WERI-Rb-1 (cell line): ENCODE data around the gene CTSD.

Experiments
- DNase-seq: peaks from one replicate; pipeline ENCODE4 v3.0.0-alpha.2; 2020
- H3K27ac ChIP-seq: fragments of 250-450 bp; sonication (Bioruptor Pico); 2 replicates; pipeline ENCODE4 v1.5.1; 2020; ENCODE audit warnings: mild to moderate bottlenecking, moderate library complexity
- H3K27me3 ChIP-seq: fragments of 250-450 bp; sonication (Bioruptor Pico); 2 replicates; pipeline ENCODE4 v1.5.1; 2021; ENCODE audit warnings: mild to moderate bottlenecking, low read depth, moderate library complexity; ENCODE audit not compliant: insufficient read depth, severe bottlenecking
- H3K36me3 ChIP-seq: fragments of 250-450 bp; sonication (Bioruptor Pico); 2 replicates; pipeline ENCODE4 v1.5.1; 2020; ENCODE audit warnings: mild to moderate bottlenecking, moderate library complexity
- H3K4me3 ChIP-seq: 2 replicates; pipeline ENCODE4 v1.5.1; 2011; ENCODE audit warnings: low read depth, mild to moderate bottlenecking, control low read depth, low read length
- H3K9me3 ChIP-seq: fragments of 250-450 bp; sonication (Bioruptor Pico); 2 replicates; pipeline ENCODE4 v1.5.1; 2021; ENCODE audit warnings: mild to moderate bottlenecking, moderate library complexity; ENCODE audit not compliant: severe bottlenecking
- TF ChIP-seq, protein P1 (sequence below): IDR thresholded peaks from 2 replicates; pipeline ENCODE4 v1.5.1; 2011; ENCODE audit warnings: low read depth, mild to moderate bottlenecking, control low read depth, inconsistent platforms, low read length

The CTSD gene

DNA sequence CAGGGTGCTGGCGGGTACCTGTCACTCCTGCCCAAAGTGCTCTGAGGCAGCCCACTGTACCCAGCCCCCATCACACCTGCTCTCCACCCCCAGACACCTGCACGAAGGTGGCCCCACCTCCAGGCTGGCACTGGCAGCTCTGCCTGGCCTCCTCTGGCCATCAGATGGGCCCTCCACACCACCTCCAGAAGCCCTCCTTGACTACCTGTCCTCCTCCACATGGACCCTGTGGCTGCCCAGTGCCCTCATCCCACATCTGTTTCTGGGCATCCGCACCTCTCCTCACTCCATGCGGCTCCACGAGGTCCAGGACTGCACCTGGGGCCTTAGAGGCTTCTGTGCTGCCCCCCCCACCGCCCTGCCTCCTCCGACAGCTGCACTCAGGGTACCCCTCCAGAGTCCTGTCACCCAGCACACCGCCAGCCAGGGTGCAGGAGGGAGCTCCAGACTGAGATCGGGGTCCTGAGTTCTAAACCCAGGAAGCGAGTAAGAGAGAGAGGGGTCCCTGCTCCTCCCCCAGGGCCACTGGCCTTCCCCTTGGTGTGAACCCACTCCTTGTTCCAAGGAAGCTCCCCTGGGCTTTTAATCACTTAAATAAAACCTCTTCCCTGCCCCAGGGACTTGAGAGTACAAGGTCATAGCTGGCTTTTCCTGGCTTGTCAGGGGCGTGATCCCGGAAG is 1.7 kb downstream of the CTSD start:
- no peaks in the 10 kb centered on the region for H3K27me3 ChIP-seq
- H3K4me3 ChIP-seq, result no peak overlapping the region

DNA sequence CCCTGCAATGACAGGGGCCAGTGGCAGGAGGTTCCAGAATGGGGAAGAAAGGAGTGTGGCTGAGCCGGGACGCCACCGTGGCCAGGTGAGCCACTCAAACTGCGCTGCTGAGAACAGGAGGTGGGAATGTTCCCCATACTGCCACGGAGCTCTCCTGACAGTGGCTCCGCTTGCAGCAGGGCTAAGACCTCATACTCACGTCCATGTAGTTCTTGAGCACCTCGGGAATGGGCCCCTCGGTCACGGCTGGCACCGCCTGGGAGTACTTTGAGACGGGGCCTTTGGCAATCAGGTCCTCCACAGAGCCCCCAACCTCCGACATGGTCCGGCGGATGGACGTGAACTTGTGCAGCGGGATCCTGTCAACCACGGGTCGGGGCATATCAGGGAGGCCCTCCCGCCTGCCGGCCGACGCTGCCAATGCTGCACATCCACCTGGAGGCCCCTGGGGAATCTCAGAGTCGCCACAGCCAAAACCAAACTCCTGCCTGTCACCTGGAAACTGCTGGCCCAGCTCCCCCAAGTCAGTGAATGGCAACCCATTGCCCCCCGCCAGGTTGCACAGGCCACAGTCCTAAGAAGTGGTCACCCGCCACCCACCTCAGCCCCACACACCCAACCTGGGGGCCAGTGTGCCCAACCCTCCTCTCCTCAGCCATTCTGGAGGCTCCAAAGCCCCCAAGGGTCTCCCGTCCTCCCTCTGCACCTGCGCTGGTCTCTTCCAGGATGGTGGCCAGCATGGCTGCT is 2.4 kb downstream of the CTSD start:
- peaks cover 5% of the 10 kb centered on the region; the same call in 1 of the 2 replicates for H3K36me3 ChIP-seq
- H3K9me3 ChIP-seq, result no peaks in the 10 kb centered on the region
- TF ChIP-seq, protein P1, sequence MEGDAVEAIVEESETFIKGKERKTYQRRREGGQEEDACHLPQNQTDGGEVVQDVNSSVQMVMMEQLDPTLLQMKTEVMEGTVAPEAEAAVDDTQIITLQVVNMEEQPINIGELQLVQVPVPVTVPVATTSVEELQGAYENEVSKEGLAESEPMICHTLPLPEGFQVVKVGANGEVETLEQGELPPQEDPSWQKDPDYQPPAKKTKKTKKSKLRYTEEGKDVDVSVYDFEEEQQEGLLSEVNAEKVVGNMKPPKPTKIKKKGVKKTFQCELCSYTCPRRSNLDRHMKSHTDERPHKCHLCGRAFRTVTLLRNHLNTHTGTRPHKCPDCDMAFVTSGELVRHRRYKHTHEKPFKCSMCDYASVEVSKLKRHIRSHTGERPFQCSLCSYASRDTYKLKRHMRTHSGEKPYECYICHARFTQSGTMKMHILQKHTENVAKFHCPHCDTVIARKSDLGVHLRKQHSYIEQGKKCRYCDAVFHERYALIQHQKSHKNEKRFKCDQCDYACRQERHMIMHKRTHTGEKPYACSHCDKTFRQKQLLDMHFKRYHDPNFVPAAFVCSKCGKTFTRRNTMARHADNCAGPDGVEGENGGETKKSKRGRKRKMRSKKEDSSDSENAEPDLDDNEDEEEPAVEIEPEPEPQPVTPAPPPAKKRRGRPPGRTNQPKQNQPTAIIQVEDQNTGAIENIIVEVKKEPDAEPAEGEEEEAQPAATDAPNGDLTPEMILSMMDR, result no peak
- no peak overlapping the region for H3K27ac ChIP-seq
- no peaks in the 10 kb centered on the region for H3K27me3 ChIP-seq
- no peak overlapping the region for H3K4me3 ChIP-seq
- DNase-seq, result no peak

More for the DNA sequence above, 1.7 kb downstream of the CTSD start:
- no peak for DNase-seq
- Histone ChIP-seq H3K27ac (no peak overlapping the region), H3K36me3 (peaks cover 3% of the 10 kb centered on the region; the same call in 1 of the 2 replicates), H3K9me3 (no peaks in the 10 kb centered on the region)
- TF ChIP-seq, protein P1, result no peak

DNA sequence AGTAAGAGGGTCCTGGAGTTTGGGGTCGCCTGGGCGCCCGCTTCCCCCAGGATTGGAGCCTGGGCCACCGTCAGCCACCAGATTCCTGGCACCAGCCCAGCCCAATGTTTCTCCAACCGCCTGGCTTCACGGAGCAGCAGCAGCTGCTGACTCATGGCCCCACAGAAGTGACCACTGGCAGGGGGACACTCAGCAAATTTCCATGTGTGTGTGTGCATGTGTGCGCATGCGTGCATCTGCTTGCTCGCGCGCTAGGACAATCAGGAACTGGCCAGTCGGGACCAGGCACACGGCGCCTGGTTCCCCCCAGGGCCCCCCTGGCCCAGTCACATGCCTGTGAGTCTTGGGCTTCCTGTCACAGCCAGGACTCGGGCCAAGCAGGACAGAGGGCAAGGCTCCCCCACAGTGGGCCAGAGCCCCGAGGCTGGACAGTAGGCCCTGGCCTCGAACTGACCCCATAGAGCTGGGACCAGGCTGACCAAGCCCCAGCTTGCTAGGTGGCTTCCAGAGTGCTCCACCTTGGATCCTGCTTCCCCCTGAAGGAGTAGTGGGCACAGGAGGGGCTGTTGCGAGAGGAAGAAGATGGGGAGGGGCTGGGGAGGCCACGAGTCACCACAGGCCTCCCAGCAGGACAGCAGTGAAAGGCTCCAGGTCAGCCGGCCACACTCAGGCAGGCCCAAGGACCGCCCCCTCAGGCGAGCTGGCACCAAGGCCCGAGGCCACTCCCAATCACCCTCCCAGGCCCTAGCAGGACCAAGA is 3.2 kb downstream of the CTSD start:
- H3K27ac ChIP-seq, result no peak overlapping the region
- no peaks in the 10 kb centered on the region for H3K27me3 ChIP-seq
- H3K36me3 ChIP-seq, result peaks cover 5% of the 10 kb centered on the region; the same call in 1 of the 2 replicates
- H3K9me3 ChIP-seq, result no peaks in the 10 kb centered on the region
- no peak overlapping the region for H3K4me3 ChIP-seq
- no peak for DNase-seq
- TF ChIP-seq, protein P1, result no peak

DNA sequence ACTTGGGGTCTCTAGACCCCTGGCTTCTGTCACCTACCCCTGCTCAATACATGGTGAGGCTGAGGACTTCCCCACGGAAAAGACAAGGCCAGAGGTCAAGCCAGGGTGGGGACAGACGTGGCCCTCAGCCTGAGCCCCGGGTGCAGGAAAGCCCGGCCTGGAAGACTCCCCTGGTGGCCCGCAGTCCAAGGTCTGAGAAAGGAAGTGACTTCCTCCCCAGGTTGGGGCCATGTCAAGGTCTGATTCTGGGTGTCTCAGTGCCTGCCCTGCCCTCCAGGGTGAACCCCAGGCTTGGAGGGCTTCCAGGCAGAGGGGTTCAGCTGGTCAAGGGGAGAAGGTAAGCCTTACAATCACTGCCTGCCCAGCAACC is 3.9 kb downstream of the CTSD start:
- TF ChIP-seq, protein P1, result no peak
- no peaks in the 10 kb centered on the region for H3K27me3 ChIP-seq
- no peaks in the 10 kb centered on the region for H3K9me3 ChIP-seq
- peaks cover 5% of the 10 kb centered on the region; the same call in 1 of the 2 replicates for H3K36me3 ChIP-seq
- H3K27ac ChIP-seq, result no peak overlapping the region
- H3K4me3 ChIP-seq, result no peak overlapping the region
- DNase-seq, result no peak

DNA sequence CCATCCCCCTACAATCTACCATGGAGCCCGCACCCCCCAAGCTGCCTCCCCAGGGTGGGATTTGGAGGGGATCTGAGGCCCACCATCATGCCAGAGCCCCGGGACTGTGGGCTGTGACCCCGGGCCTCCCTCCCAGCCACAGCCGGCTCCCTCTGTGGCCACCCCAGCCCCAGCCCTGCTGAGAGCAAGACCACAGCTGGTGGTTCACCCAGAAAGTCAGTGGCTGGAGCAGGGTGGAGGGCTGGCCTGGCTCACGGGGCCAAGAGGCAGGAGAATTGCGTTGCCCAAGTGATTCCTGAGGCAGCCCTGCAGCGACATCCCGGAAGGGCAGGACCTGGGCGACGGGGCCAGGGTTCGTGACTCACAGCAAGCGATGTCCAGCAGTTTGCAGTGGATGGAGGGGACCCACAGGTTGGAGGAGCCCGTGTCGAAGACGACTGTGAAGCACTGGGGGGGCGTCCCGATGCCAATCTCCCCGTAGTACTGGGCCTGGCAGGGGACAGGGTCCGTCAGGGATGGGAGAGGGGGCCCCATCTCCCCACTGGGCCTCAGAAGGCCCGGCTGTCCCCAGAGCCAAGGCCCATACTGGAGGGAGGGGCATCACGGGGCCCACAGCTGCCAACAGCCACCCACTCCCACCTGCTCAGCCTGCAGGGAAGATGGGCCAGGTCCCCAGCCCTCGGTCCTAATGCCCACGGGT is 4.4 kb downstream of the CTSD start:
- no peaks in the 10 kb centered on the region for H3K9me3 ChIP-seq
- no peak overlapping the region for H3K27ac ChIP-seq
- peaks cover 5% of the 10 kb centered on the region; the same call in 1 of the 2 replicates for H3K36me3 ChIP-seq
- DNase-seq, result no peak
- TF ChIP-seq, protein P1, result no peak
- H3K4me3 ChIP-seq, result no peak overlapping the region
- H3K27me3 ChIP-seq, result no peaks in the 10 kb centered on the region
